Endothelial cell of umbilical vein (primary cell): ENCODE results near the gene SPZ1.

ENCODE experiments used
- CTCF ChIP-seq, 2 donors: IDR thresholded peaks; 1 replicate in 1 of 2; 2 replicates in 1 of 2; pipeline ENCODE4 v1.5.1; 2011; ENCODE audit warnings: low read length in 2 of 2, mild to moderate bottlenecking in 2 of 2, moderate library complexity in 2 of 2, control low read depth in 1 of 2, inconsistent platforms in 1 of 2, low read depth in 1 of 2; ENCODE audit not compliant: insufficient read depth in 1 of 2; ENCODE audit errors: extremely low read depth in 1 of 2
- POLR2A ChIP-seq: IDR thresholded peaks from 2 replicates; pipeline ENCODE4 v1.6.1; 2012; ENCODE audit warnings: low read depth, mild to moderate bottlenecking, control low read depth, low read length
- POLR2AphosphoS5 ChIP-seq: IDR thresholded peaks from 2 replicates; pipeline ENCODE4 v1.6.1; 2012; ENCODE audit warnings: low read depth, mild to moderate bottlenecking, control low read depth, low read length, moderate library complexity; ENCODE audit not compliant: insufficient read depth

- TF ChIP-seq CTCF (IDR thresholded peaks at IDR 0.05; ENCODE audit: extremely low read depth in 1 of 2, insufficient read depth in 1 of 2, low read depth in 1 of 2, low read length in 2 of 2) (no peak), POLR2AphosphoS5 (no peak), POLR2A (no peak)
Measured at GRCh38 chr5:80315244-80315643, 4.6 kb upstream of the SPZ1 start.
